Trophoblast cell (in vitro differentiated cells and primary cell): ENCODE measurements around the gene LRP1.

Experiments used
- DNase-seq, 2 donors: peaks; one replicate each; pipeline ENCODE4 v3.0.0-alpha.2; 2016
- H2AFZ ChIP-seq: 2 replicates; pipeline ENCODE4 v1.6.1; 2013; ENCODE audit warnings: low read length, moderate library complexity, mild to moderate bottlenecking; ENCODE audit not compliant: insufficient read depth, poor library complexity
- H2AK5ac ChIP-seq: 2 replicates; pipeline ENCODE4 v1.6.1; 2013; ENCODE audit warnings: mild to moderate bottlenecking, low read length
- H2BK120ac ChIP-seq: 2 replicates; pipeline ENCODE4 v1.6.1; 2013; ENCODE audit warnings: low read length, mild to moderate bottlenecking, moderate library complexity; ENCODE audit not compliant: insufficient read depth, poor library complexity
- H2BK12ac ChIP-seq: 2 replicates; pipeline ENCODE4 v1.6.1; 2013; ENCODE audit warnings: mild to moderate bottlenecking, low read length, moderate library complexity
- H2BK5ac ChIP-seq: 2 replicates; pipeline ENCODE4 v1.6.1; 2013; ENCODE audit warnings: low read length, low read depth, moderate library complexity, mild to moderate bottlenecking; ENCODE audit not compliant: poor library complexity
- H3K14ac ChIP-seq: 2 replicates; pipeline ENCODE4 v1.6.1; 2013; ENCODE audit warnings: mild to moderate bottlenecking, low read length
- H3K18ac ChIP-seq: 2 replicates; pipeline ENCODE4 v1.6.1; 2013; ENCODE audit warnings: mild to moderate bottlenecking, low read length
- H3K23ac ChIP-seq: 2 replicates; pipeline ENCODE4 v1.6.1; 2013; ENCODE audit warnings: low read length
- H3K27ac ChIP-seq: 2 replicates; pipeline ENCODE4 v1.5.1; 2013; ENCODE audit warnings: low read depth, mild to moderate bottlenecking, inconsistent platforms, low read length, moderate library complexity
- H3K27me3 ChIP-seq: 2 replicates; pipeline ENCODE4 v1.6.1; 2013; ENCODE audit warnings: inconsistent platforms, mild to moderate bottlenecking, low read length, moderate library complexity; ENCODE audit not compliant: insufficient read depth
- H3K36me3 ChIP-seq, 2 experiments: 1 replicate in 1 of 2; 2 replicates in 1 of 2; pipeline ENCODE4 v1.6.1; 2013; ENCODE audit warnings: low read length in 2 of 2, mild to moderate bottlenecking in 2 of 2, moderate library complexity in 1 of 2; ENCODE audit not compliant: insufficient read depth in 2 of 2, control insufficient read depth in 1 of 2
- H3K4ac ChIP-seq: 2 replicates; pipeline ENCODE4 v1.6.1; 2013; ENCODE audit warnings: low read depth, mild to moderate bottlenecking, low read length, moderate library complexity
- H3K4me1 ChIP-seq, 2 experiments: 1 replicate in 1 of 2; 2 replicates in 1 of 2; pipeline ENCODE4 v1.6.1; 2013; ENCODE audit warnings: low read length in 2 of 2, mild to moderate bottlenecking in 2 of 2, moderate library complexity in 1 of 2; ENCODE audit not compliant: insufficient read depth in 2 of 2, control insufficient read depth in 1 of 2
- H3K4me2 ChIP-seq: 2 replicates; pipeline ENCODE4 v1.6.1; 2013; ENCODE audit warnings: inconsistent platforms, mild to moderate bottlenecking, low read length, moderate library complexity
- H3K4me3 ChIP-seq: 2 replicates; pipeline ENCODE4 v1.5.1; 2013; ENCODE audit warnings: mild to moderate bottlenecking, low read depth, low read length, inconsistent platforms
- H3K79me1 ChIP-seq: one replicate; pipeline ENCODE4 v1.6.1; 2013; ENCODE audit warnings: low read length
- H3K79me2 ChIP-seq: 2 replicates; pipeline ENCODE4 v1.6.1; 2013; ENCODE audit warnings: low read length, mild to moderate bottlenecking; ENCODE audit not compliant: control insufficient read depth, insufficient read depth, poor library complexity
- H3K9ac ChIP-seq: 2 replicates; pipeline ENCODE4 v1.6.1; 2013; ENCODE audit warnings: mild to moderate bottlenecking, low read length
- H3K9me3 ChIP-seq: 2 replicates; pipeline ENCODE4 v1.6.1; 2013; ENCODE audit warnings: low read depth, mild to moderate bottlenecking, control low read depth, inconsistent platforms, low read length; ENCODE audit not compliant: insufficient read depth
- H4K12ac ChIP-seq: 2 replicates; pipeline ENCODE4 v1.6.1; 2013; ENCODE audit warnings: low read depth, mild to moderate bottlenecking, low read length, moderate library complexity
- H4K8ac ChIP-seq: 2 replicates; pipeline ENCODE4 v1.6.1; 2013; ENCODE audit warnings: low read depth, mild to moderate bottlenecking, low read length, moderate library complexity
- H4K91ac ChIP-seq: one replicate; pipeline ENCODE4 v1.6.1; 2013; ENCODE audit warnings: low read depth, mild to moderate bottlenecking, low read length, moderate library complexity
- WGBS: extraction: QIAGEN DNeasy Blood & Tissue Kit; methylation state at CpG from one replicate; pipeline ENCODE4 v1.1.7; 2013; ENCODE audit warnings: missing lambda C conversion rate; ENCODE audit not compliant: insufficient read length, insufficient coverage; ENCODE audit errors: extremely low coverage; 5-methylcytosine and 5-hydroxymethylcytosine counted together

Gene LRP1

DNA sequence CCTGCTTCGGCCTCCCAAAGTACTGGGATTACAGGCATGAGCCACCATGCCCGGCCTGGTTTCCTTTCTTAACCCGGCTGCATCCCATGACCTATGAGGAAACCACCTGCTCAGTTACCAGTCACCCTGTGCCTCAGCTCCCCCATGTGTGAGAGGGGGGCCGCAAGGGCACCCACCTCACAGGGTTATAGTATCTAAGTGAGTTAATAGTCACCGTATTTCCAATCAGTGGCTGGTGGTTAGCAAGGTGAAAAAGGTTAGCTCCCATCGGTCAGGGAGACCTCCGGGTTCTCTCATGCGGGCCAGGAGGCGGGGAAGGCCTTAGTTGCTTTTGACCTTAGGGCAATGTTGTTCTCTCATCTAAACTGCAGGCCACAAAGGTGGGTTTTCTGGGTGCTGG lies 6.7 kb downstream of the LRP1 start:
- Histone ChIP-seq H3K9ac (no peak overlapping the region), H3K79me2 (peaks cover 19% of the 10 kb centered on the region), H3K9me3 (no peaks in the 10 kb centered on the region), H3K18ac (no peak overlapping the region), H3K4me1 (peaks cover 51 to 64% of the 10 kb centered on the region in 2 experiments), H3K4me2 (peak overlapping the region; percentile 21), H2AK5ac (no peak overlapping the region), H3K23ac (no peak overlapping the region), H3K27ac (peak overlapping the region; percentile 83), H3K79me1 (peaks cover 25% of the 10 kb centered on the region), H3K36me3 (peaks cover 16 to 25% of the 10 kb centered on the region in 2 experiments), H3K4me3 (no peak overlapping the region), H2BK120ac (no peak overlapping the region), H4K8ac (no peak overlapping the region), H4K91ac (no peak overlapping the region), H4K12ac (no peak overlapping the region), H2AFZ (no peak overlapping the region), H3K4ac (peak overlapping the region; percentile 9), H2BK5ac (peak overlapping the region; percentile 36), H2BK12ac (peak overlapping the region; percentile 8), H3K14ac (no peak overlapping the region), H3K27me3 (no peaks in the 10 kb centered on the region)
- WGBS, result no CpG with 5 or more reads among the region's 9 CpGs
- peak in 1 of 2 donors; percentile 45 for DNase-seq

DNA sequence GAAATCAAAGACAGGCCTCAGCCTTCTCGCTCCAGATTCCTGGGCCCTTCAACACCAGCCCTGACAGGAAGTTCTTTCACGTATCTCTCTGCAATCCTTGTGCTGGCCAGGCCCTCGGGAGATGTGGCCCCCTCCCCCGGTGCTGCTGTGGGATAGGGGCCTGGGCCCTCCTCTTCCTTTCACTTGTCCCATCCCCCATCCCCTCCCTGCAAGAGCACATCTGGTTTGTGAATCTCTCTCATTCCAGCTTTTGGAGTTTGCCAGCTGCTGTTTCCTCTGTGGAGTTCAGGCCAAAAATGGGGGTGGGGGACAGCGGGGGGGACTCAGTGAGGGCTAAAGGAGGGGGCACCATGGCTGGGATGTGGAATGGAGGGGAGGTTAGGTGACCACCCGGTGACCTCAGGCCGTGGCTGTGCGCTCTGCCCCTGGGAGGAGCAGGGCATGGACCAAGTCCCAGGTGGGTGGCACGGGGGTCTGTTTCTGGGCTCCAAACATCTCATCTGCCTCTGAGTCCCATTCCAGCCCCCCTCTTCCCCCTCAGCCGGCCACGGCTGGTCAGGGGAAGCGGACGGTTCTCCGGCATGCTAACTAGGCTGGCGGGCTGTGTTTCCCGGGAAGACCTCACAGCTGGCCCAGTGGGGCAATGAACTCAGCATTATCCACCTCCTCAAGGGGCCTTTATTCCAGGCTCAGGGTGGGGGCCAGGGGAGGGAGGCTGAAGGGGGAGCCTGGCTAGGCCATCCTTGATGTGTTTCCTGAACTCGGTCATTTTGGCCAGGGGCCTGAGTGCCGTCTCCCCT lies 7.4 kb downstream of the LRP1 start:
- H3K23ac ChIP-seq, result no peak overlapping the region
- no peak overlapping the region for H3K9ac ChIP-seq
- peak overlapping the region; percentile 37 for H4K91ac ChIP-seq
- H3K27ac ChIP-seq, result peak overlapping the region; percentile 83
- peaks cover 25% of the 10 kb centered on the region for H3K79me1 ChIP-seq
- H2AK5ac ChIP-seq, result no peak overlapping the region
- peak overlapping the region; percentile 16 for H3K18ac ChIP-seq
- no peaks in the 10 kb centered on the region for H3K27me3 ChIP-seq
- peaks cover 46 to 56% of the 10 kb centered on the region in 2 experiments for H3K4me1 ChIP-seq
- H3K14ac ChIP-seq, result peak overlapping the region; percentile 15
- H4K8ac ChIP-seq, result no peak overlapping the region
- H2AFZ ChIP-seq, result no peak overlapping the region
- peaks cover 15% of the 10 kb centered on the region for H3K79me2 ChIP-seq
- H3K4me3 ChIP-seq, result no peak overlapping the region
- DNase-seq, result peak; percentile 29 to 45
- no CpG with 5 or more reads among the region's 18 CpGs for WGBS
- H3K4ac ChIP-seq, result peak overlapping the region; percentile 42
- H4K12ac ChIP-seq, result no peak overlapping the region
- no peaks in the 10 kb centered on the region for H3K9me3 ChIP-seq
- H3K36me3 ChIP-seq, result peaks cover 19 to 30% of the 10 kb centered on the region in 2 experiments
- no peak overlapping the region for H2BK120ac ChIP-seq
- peak overlapping the region; percentile 36 for H2BK5ac ChIP-seq
- H2BK12ac ChIP-seq, result peak overlapping the region; percentile 14
- H3K4me2 ChIP-seq, result peak overlapping the region; percentile 28

GRCh38 chr12:57138526-57139272 lies 10.4 kb downstream of the LRP1 start:
- Histone ChIP-seq H3K4ac (no peak overlapping the region), H3K18ac (no peak overlapping the region), H2BK120ac (no peak overlapping the region), H2BK12ac (no peak overlapping the region), H3K9me3 (no peaks in the 10 kb centered on the region), H2AFZ (no peak overlapping the region), H3K4me2 (no peak overlapping the region), H3K9ac (no peak overlapping the region), H4K12ac (no peak overlapping the region), H3K23ac (no peak overlapping the region), H3K4me1 (peaks cover 21 to 29% of the 10 kb centered on the region in 2 experiments), H3K79me1 (peaks cover 8% of the 10 kb centered on the region), H3K79me2 (peaks cover 8% of the 10 kb centered on the region), H3K27me3 (no peaks in the 10 kb centered on the region), H3K27ac (no peak overlapping the region), H4K91ac (no peak overlapping the region), H2BK5ac (no peak overlapping the region), H3K14ac (no peak overlapping the region), H2AK5ac (no peak overlapping the region), H3K4me3 (no peak overlapping the region), H3K36me3 (peaks cover 47 to 59% of the 10 kb centered on the region in 2 experiments), H4K8ac (no peak overlapping the region)
- no CpG with 5 or more reads among the region's 13 CpGs for WGBS
- DNase-seq, result peak; percentile 75 to 83

DNA sequence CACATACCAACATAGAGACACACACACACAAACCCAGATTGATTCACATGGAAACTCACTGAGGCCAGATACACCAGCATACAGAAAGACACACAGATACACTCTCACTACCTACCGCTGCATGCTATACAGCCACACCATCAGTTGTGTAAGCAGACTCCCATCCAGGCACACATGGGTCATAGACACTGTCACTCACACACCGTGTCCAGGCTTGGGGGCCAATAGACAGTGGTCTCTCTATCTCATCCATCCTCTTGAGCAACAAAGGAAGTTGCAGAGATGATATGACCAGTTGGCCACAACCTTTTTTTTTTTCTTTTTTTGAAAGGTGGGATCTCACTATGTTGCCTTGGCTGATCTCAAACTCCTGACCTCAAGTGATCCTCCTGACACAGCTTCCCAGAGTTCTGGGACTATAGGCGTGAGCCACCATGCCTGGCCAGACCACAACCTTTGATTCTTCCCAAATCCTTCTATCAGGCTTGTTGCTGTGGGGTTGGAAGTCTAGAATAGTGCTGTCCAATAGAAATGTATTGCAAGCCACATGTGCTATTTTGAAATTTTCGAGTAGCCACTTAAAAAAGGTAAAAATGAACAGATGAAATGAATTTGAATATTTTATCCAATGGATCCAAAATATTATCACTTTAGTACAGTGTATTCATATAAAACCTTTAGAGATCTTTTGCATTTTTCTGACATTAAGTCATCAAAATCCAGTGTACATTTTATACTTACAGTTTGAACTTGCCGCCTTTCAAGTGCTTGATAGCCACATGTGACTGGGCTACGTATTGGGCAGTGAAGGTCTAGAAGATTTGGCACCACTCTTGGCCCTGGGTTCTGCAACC lies 11.7 kb downstream of the LRP1 start:
- Histone ChIP-seq H3K4ac (no peak overlapping the region), H4K12ac (no peak overlapping the region), H3K79me1 (peaks cover 2% of the 10 kb centered on the region), H4K91ac (no peak overlapping the region), H4K8ac (no peak overlapping the region), H3K18ac (no peak overlapping the region), H3K4me2 (no peak overlapping the region), H3K9me3 (no peaks in the 10 kb centered on the region), H3K27ac (no peak overlapping the region), H2AFZ (no peak overlapping the region), H3K36me3 (peaks cover 54 to 67% of the 10 kb centered on the region in 2 experiments), H2BK5ac (no peak overlapping the region), H3K9ac (peak overlapping the region; percentile 44), H3K79me2 (peaks cover 5% of the 10 kb centered on the region), H2BK12ac (no peak overlapping the region), H2BK120ac (no peak overlapping the region), H3K4me1 (peaks cover 10 to 19% of the 10 kb centered on the region in 2 experiments), H3K27me3 (no peaks in the 10 kb centered on the region), H3K14ac (no peak overlapping the region), H3K23ac (no peak overlapping the region), H3K4me3 (no peak overlapping the region), H2AK5ac (no peak overlapping the region)
- peak in 1 of 2 donors; percentile 63 for DNase-seq
- WGBS, result no CpG with 5 or more reads among the region's 6 CpGs
